ENCODE measurements around the gene NDUFB6.
A peak's percentile ranks its signal among the peaks of the same experiment; 100 is the strongest.
"Not testable (repeated sequence)": the region's sequence is repeated elsewhere in the genome, so short reads cannot be mapped to it uniquely, and the experiment has no call there.

NDUFB6 gene

GRCh38 chr9:32572900-32573523, at the start of gene NDUFB6:
Gene NDUFB6, minus strand, starts transcription at chr9:32573159. Its CDS starts 99 bp downstream, at chr9:32573060.
- DNase-seq: peak; percentile 94

GRCh38 chr9:32618261-32618660, 45.3 kb upstream of the NDUFB6 start:
- no peak for DNase-seq

- no peak for DNase-seq
Measured at GRCh38 chr9:32606811-32607210, 33.9 kb upstream of the NDUFB6 start.

- no peak for DNase-seq
Measured at GRCh38 chr9:32603914-32604852, 31.2 kb upstream of the NDUFB6 start.

- not testable (repeated sequence) for DNase-seq
Measured at GRCh38 chr9:32599021-32599420, 26.1 kb upstream of the NDUFB6 start.

GRCh38 chr9:32596936-32597335, 24.0 kb upstream of the NDUFB6 start:
- DNase-seq: no peak

GRCh38 chr9:32596096-32596865, 23.3 kb upstream of the NDUFB6 start:
- DNase-seq: no peak

GRCh38 chr9:32590898-32591297, 17.9 kb upstream of the NDUFB6 start:
- no peak for DNase-seq

GRCh38 chr9:32590476-32590875, 17.5 kb upstream of the NDUFB6 start:
- no peak for DNase-seq

- no peak for DNase-seq
Measured at GRCh38 chr9:32589083-32589723, 16.2 kb upstream of the NDUFB6 start.

GRCh38 chr9:32587901-32588300, 14.9 kb upstream of the NDUFB6 start:
- no peak for DNase-seq

GRCh38 chr9:32584784-32585183, 11.8 kb upstream of the NDUFB6 start:
- DNase-seq: no peak

GRCh38 chr9:32581512-32582143, 8.7 kb upstream of the NDUFB6 start:
- peak; percentile 4 for DNase-seq

GRCh38 chr9:32580631-32581300, 7.8 kb upstream of the NDUFB6 start:
- DNase-seq: no peak

GRCh38 chr9:32579706-32580331, 6.9 kb upstream of the NDUFB6 start:
- peak; percentile 78 for DNase-seq

- DNase-seq: no peak
Measured at GRCh38 chr9:32578976-32579375, 6.0 kb upstream of the NDUFB6 start.

- DNase-seq: no peak
Measured at GRCh38 chr9:32577316-32577715, 4.4 kb upstream of the NDUFB6 start.

GRCh38 chr9:32574858-32575257, 1.9 kb upstream of the NDUFB6 start:
- DNase-seq: no peak

GRCh38 chr9:32573821-32574220, 862 bp upstream of the NDUFB6 start:
- no peak for DNase-seq

GRCh38 chr9:32571969-32572899, 725 bp downstream of the NDUFB6 start:
- peak; percentile 62 for DNase-seq

Data from activated T-cell treated with anti-CD3 and anti-CD28 coated beads for 4 hours (primary cell).